ENCODE data around the gene PTRH2.

PTRH2 gene

DNA sequence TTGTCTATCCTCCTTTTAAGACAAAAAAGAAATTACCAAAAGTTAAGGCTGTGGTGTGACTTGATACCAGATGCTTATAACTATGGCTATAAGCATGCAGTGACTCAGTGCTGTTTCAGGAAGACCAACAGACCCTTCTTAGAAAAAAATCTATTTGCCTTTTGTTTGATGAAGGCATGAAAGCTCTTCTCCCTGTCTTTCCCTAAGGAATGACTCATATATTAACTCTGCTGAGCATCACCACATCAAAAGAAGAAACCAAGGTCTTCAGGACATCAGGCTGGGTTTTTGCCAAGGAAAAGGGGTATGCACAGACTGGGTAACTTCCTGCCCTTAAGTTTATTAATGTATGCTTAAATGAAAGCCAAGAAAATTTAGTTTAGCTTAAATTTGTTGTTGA, 47.3 kb upstream of the PTRH2 start:
- Histone ChIP-seq H3K4me3 (ENCODE audit: low read depth, low read length, poor library complexity, severe bottlenecking) (no peak overlapping the region), H3K9me2 (ENCODE audit: low read depth, low read length) (no peaks in the 10 kb centered on the region), H3K27ac (ENCODE audit: low read depth, low read length, poor library complexity, severe bottlenecking) (no peak overlapping the region), H3K36me3 (ENCODE audit: insufficient read depth, low read length) (peaks cover 13% of the 10 kb centered on the region), H3K27me3 (ENCODE audit: insufficient read depth, low read length) (no peaks in the 10 kb centered on the region), H3F3A (ENCODE audit: insufficient read depth, low read length) (0 out of 2 replicates have a peak, but pooled peaks cover 10% of the 10 kb centered on the region), H3K9me3 (ENCODE audit: low read length) (no peaks in the 10 kb centered on the region), H3K9ac (ENCODE audit: low read length) (no peak overlapping the region), H4K20me1 (ENCODE audit: insufficient read depth, low read length) (no peaks in the 10 kb centered on the region), H3K4me2 (ENCODE audit: low read length) (no peak overlapping the region), H3K79me2 (ENCODE audit: insufficient read depth, low read length) (no peaks in the 10 kb centered on the region), H2AFZ (ENCODE audit: low read length) (no peak overlapping the region), H3K4me1 (ENCODE audit: insufficient read depth, low read length, severe bottlenecking) (peaks cover 19% of the 10 kb centered on the region)
- TF ChIP-seq EZH2 (IDR thresholded peaks at IDR 0.05; ENCODE audit: borderline replicate concordance, low read length) = no peak
- TF ChIP-seq, protein P1, sequence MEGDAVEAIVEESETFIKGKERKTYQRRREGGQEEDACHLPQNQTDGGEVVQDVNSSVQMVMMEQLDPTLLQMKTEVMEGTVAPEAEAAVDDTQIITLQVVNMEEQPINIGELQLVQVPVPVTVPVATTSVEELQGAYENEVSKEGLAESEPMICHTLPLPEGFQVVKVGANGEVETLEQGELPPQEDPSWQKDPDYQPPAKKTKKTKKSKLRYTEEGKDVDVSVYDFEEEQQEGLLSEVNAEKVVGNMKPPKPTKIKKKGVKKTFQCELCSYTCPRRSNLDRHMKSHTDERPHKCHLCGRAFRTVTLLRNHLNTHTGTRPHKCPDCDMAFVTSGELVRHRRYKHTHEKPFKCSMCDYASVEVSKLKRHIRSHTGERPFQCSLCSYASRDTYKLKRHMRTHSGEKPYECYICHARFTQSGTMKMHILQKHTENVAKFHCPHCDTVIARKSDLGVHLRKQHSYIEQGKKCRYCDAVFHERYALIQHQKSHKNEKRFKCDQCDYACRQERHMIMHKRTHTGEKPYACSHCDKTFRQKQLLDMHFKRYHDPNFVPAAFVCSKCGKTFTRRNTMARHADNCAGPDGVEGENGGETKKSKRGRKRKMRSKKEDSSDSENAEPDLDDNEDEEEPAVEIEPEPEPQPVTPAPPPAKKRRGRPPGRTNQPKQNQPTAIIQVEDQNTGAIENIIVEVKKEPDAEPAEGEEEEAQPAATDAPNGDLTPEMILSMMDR (IDR thresholded peaks at IDR 0.05; ENCODE audit: low read length) = no peak

DNA sequence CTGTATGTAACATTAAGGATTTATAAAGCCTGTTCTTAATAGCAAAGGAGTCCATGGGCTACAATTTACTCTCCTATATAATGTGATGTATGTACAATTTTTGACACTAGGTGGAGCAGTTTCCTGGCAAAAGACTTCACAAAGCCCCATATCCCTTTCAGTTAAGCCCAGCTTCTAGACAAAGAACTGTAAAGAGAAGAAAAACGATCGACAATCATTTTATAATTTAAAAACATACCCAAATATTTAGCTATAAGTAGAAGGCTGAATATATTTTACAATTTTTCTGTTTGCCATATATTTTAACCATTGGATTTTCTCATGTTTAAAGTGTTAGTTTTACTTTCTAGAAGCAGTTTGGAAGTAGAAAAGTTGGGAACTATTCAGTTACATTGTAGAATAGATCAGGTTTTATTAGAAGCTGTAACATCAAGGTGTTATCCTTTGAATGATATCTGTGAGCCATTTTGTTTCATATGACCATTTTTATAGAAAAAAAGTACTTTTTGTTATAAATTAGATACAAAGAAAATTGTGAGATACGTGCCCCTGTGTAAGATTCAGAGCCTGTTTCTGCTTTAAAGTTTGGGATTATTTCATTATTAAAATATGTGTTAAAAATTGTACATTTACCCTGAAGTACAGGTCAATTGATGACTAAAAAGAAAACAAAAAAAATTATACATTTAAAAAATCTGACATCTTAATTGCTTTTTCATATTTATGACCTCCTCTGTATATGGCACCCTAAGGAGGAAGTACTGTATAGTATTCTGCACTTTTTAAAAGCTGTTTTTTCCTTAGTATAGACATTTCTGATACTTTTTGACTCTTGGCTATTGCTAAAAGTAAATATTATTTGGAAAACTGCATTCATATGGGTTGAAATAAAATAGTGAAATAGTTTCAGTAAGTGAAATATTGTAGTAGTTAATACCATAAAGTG, 46.6 kb upstream of the PTRH2 start:
- peaks cover 12% of the 10 kb centered on the region for H3K36me3 ChIP-seq (ENCODE audit: insufficient read depth, low read length)
- no peak overlapping the region for H3K27ac ChIP-seq (ENCODE audit: low read depth, low read length, poor library complexity, severe bottlenecking)
- TF ChIP-seq, protein P1 (IDR thresholded peaks at IDR 0.05; ENCODE audit: low read length) = peak; percentile 74
- TF ChIP-seq EZH2 (IDR thresholded peaks at IDR 0.05; ENCODE audit: borderline replicate concordance, low read length) = no peak
- no peaks in the 10 kb centered on the region for H3K27me3 ChIP-seq (ENCODE audit: insufficient read depth, low read length)
- 0 out of 2 replicates have a peak, but pooled peaks cover 10% of the 10 kb centered on the region for H3F3A ChIP-seq (ENCODE audit: insufficient read depth, low read length)
- H3K4me3 ChIP-seq (ENCODE audit: low read depth, low read length, poor library complexity, severe bottlenecking) = no peak overlapping the region
- H3K9me3 ChIP-seq (ENCODE audit: low read length) = no peaks in the 10 kb centered on the region
- no peak overlapping the region for H2AFZ ChIP-seq (ENCODE audit: low read length)
- H3K9ac ChIP-seq (ENCODE audit: low read length) = no peak overlapping the region
- H4K20me1 ChIP-seq (ENCODE audit: insufficient read depth, low read length) = no peaks in the 10 kb centered on the region
- peaks cover 21% of the 10 kb centered on the region for H3K4me1 ChIP-seq (ENCODE audit: insufficient read depth, low read length, severe bottlenecking)
- no peaks in the 10 kb centered on the region for H3K79me2 ChIP-seq (ENCODE audit: insufficient read depth, low read length)
- H3K4me2 ChIP-seq (ENCODE audit: low read length) = no peak overlapping the region
- H3K9me2 ChIP-seq (ENCODE audit: low read depth, low read length) = no peaks in the 10 kb centered on the region

DNA sequence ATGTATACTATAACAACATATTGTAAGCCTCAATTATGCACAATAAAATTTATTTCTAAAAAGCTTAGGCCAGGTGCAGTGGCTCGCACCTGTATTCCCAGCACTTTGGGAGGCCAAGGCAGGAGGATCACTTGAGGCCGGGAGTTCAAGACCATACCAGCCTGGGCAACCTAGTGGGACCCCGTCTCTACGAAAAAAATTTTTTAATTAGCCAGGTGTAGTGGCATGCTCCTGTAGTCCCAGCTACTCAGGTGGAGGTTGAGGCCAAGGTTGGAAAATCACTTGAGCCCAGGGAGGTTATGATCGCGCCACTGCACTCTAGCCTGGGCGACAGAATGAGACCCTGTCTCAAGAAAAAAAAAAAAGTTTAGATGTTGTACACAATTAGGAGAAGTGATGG, 45.7 kb upstream of the PTRH2 start:
- Histone ChIP-seq H2AFZ (ENCODE audit: low read length) (no peak overlapping the region), H3K4me3 (ENCODE audit: low read depth, low read length, poor library complexity, severe bottlenecking) (no peak overlapping the region), H4K20me1 (ENCODE audit: insufficient read depth, low read length) (no peaks in the 10 kb centered on the region), H3K9me2 (ENCODE audit: low read depth, low read length) (no peaks in the 10 kb centered on the region), H3K27ac (ENCODE audit: low read depth, low read length, poor library complexity, severe bottlenecking) (no peak overlapping the region), H3F3A (ENCODE audit: insufficient read depth, low read length) (0 out of 2 replicates have a peak, but pooled peaks cover 10% of the 10 kb centered on the region), H3K27me3 (ENCODE audit: insufficient read depth, low read length) (no peaks in the 10 kb centered on the region), H3K9me3 (ENCODE audit: low read length) (no peaks in the 10 kb centered on the region), H3K4me1 (ENCODE audit: insufficient read depth, low read length, severe bottlenecking) (peaks cover 21% of the 10 kb centered on the region), H3K9ac (ENCODE audit: low read length) (no peak overlapping the region), H3K4me2 (ENCODE audit: low read length) (no peak overlapping the region), H3K36me3 (ENCODE audit: insufficient read depth, low read length) (peaks cover 3% of the 10 kb centered on the region), H3K79me2 (ENCODE audit: insufficient read depth, low read length) (no peaks in the 10 kb centered on the region)
- TF ChIP-seq EZH2 (IDR thresholded peaks at IDR 0.05; ENCODE audit: borderline replicate concordance, low read length) = no peak
- TF ChIP-seq, protein P1 (IDR thresholded peaks at IDR 0.05; ENCODE audit: low read length) = no peak

Measured in OCI-LY1 (cell line).